HEK293 (cell line): ENCODE measurements around the gene ALDH1B1.

Source experiments
- SP2 ChIP-seq: fragments of 450-650 bp; formaldehyde crosslinking; IDR thresholded peaks from 2 replicates; pipeline ENCODE4 v1.5.1; 2016; ENCODE audit warnings: missing biosample characterization, missing genetic modification characterization
- ZSCAN18 ChIP-seq: fragments of 450-650 bp; formaldehyde crosslinking; IDR thresholded peaks from 2 replicates; pipeline ENCODE4 v1.5.1; 2016; ENCODE audit warnings: missing biosample characterization, missing genetic modification characterization

GRCh38 chr9:38363589-38363925 is 28.9 kb upstream of the ALDH1B1 start:
- TF ChIP-seq ZSCAN18 (tag by site-specific recombination), result no peak
- no peak for TF ChIP-seq SP2 (tag by site-specific recombination)
